GM23338 (cell line): Measurements from ENCODE around the gene NYAP2. TPM values are rescaled to one million over a fixed set of nuclear protein-coding genes. Genes with fewer than 3 reads are reported as not detected.

Source experiments
- ATAC-seq: fragments of 200-7000 bp; cut with Tn5 transposase; 3 replicates; pipeline ENCODE4 v1.9.1; 2020
- DNase-seq: peaks from one replicate; pipeline ENCODE4 v3.0.0-alpha.2; 2015; ENCODE audit warnings: low spot score
- H2AFZ ChIP-seq: fragments of 200-600 bp; sonication (generic); 2 replicates; pipeline ENCODE4 v1.8.0; 2016; ENCODE audit warnings: antibody characterized with exemption, mild to moderate bottlenecking, moderate library complexity
- H3F3A ChIP-seq: fragments of 200-600 bp; sonication (generic); replicated peaks from 2 replicates; pipeline ENCODE4 v1.8.0; 2017; ENCODE audit warnings: antibody characterized with exemption, mixed run types, low read depth
- H3K27ac ChIP-seq: fragments of 200-600 bp; sonication (generic); 2 replicates; pipeline ENCODE4 v1.6.1; 2016; ENCODE audit warnings: low read depth
- H3K27me3 ChIP-seq: fragments of 200-600 bp; sonication (generic); 2 replicates; pipeline ENCODE4 v1.8.0; 2016; ENCODE audit warnings: mild to moderate bottlenecking, mixed run types, moderate library complexity; ENCODE audit not compliant: insufficient read depth
- H3K36me3 ChIP-seq: fragments of 200-600 bp; sonication (generic); 2 replicates; pipeline ENCODE4 v1.8.0; 2016; ENCODE audit warnings: mild to moderate bottlenecking; ENCODE audit not compliant: insufficient read depth
- H3K4me1 ChIP-seq: fragments of 200-600 bp; sonication (generic); 2 replicates; pipeline ENCODE4 v1.8.0; 2016; ENCODE audit warnings: mild to moderate bottlenecking, moderate library complexity; ENCODE audit not compliant: insufficient read depth
- H3K4me2 ChIP-seq: fragments of 200-600 bp; sonication (generic); 2 replicates; pipeline ENCODE4 v1.7.1; 2017; ENCODE audit warnings: mixed run types
- H3K4me3 ChIP-seq: fragments of 200-600 bp; sonication (generic); 2 replicates; pipeline ENCODE4 v1.6.1; 2016; ENCODE audit warnings: mixed run types
- H3K79me2 ChIP-seq: fragments of 200-600 bp; sonication (generic); replicated peaks from 2 replicates; pipeline ENCODE4 v1.8.0; 2017; ENCODE audit warnings: mild to moderate bottlenecking; ENCODE audit not compliant: insufficient read depth
- H3K9me2 ChIP-seq: fragments of 200-600 bp; sonication (generic); 2 replicates; pipeline ENCODE4 v1.8.0; 2017; ENCODE audit not compliant: insufficient read depth
- H4K20me1 ChIP-seq: fragments of 200-600 bp; sonication (generic); replicated peaks from 2 replicates; pipeline ENCODE4 v1.8.0; 2017; ENCODE audit warnings: mild to moderate bottlenecking; ENCODE audit not compliant: insufficient read depth
- H3K27ac Mint-ChIP-seq: 2 replicates; pipeline ENCODE4 v1.8.0; 2020; ENCODE audit warnings: inconsistent platforms, mild to moderate bottlenecking, moderate library complexity, mixed read lengths
- H3K27me3 Mint-ChIP-seq: 3 replicates; pipeline ENCODE4 v1.8.0; 2022; ENCODE audit warnings: low read depth, mild to moderate bottlenecking, moderate library complexity, mixed read lengths, inconsistent platforms; ENCODE audit not compliant: insufficient read depth, poor library complexity
- H3K36me3 Mint-ChIP-seq: 3 replicates; pipeline ENCODE4 v1.8.0; 2021; ENCODE audit warnings: low read depth, mild to moderate bottlenecking, inconsistent platforms, moderate library complexity, mixed read lengths
- H3K4me1 Mint-ChIP-seq: 3 replicates; pipeline ENCODE4 v1.8.0; 2020; ENCODE audit warnings: mild to moderate bottlenecking, inconsistent platforms, mixed read lengths
- H3K4me3 Mint-ChIP-seq: 3 replicates; pipeline ENCODE4 v1.8.0; 2021; ENCODE audit warnings: moderate library complexity, mild to moderate bottlenecking, inconsistent platforms, mixed read lengths
- H3K9me3 Mint-ChIP-seq: 3 replicates; pipeline ENCODE4 v1.8.0; 2020; ENCODE audit warnings: moderate library complexity, mild to moderate bottlenecking, inconsistent platforms, mixed read lengths
- ETS1 ChIP-seq: IDR thresholded peaks from 2 replicates; pipeline ENCODE4 v1.6.1; 2016; ENCODE audit warnings: antibody characterized with exemption
- EZH2 ChIP-seq: fragments of 200-600 bp; sonication (generic); IDR thresholded peaks from one replicate; pipeline ENCODE4 v1.8.0; 2017; ENCODE audit warnings: antibody characterized with exemption, mild to moderate bottlenecking, low read depth; ENCODE audit not compliant: unreplicated experiment
- JUNB ChIP-seq: IDR thresholded peaks from one replicate; pipeline ENCODE4 v1.6.1; 2016; ENCODE audit warnings: antibody characterized with exemption; ENCODE audit not compliant: unreplicated experiment
- NANOG ChIP-seq: IDR thresholded peaks from 2 replicates; pipeline ENCODE4 v1.6.1; 2016; ENCODE audit warnings: antibody characterized with exemption, borderline replicate concordance
- POLR2AphosphoS5 ChIP-seq: IDR thresholded peaks from 2 replicates; pipeline ENCODE4 v1.6.1; 2016; ENCODE audit warnings: antibody characterized with exemption, low read depth
- STAT1 ChIP-seq: IDR thresholded peaks from one replicate; pipeline ENCODE4 v1.6.1; 2016; ENCODE audit warnings: antibody characterized with exemption; ENCODE audit not compliant: unreplicated experiment
- ZNF114 ChIP-seq: fragments of 250-450 bp; sonication (Bioruptor Pico); IDR thresholded peaks from 2 replicates; pipeline ENCODE4 v1.5.0; 2020; ENCODE audit warnings: mild to moderate bottlenecking, moderate library complexity
- ZNF331 ChIP-seq: fragments of 250-450 bp; sonication (Bioruptor Pico); IDR thresholded peaks from 2 replicates; pipeline ENCODE4 v1.5.0; 2020; ENCODE audit warnings: low read depth, mild to moderate bottlenecking, moderate library complexity
- ZNF462 ChIP-seq: fragments of 250-450 bp; sonication (Bioruptor Pico); IDR thresholded peaks from 2 replicates; pipeline ENCODE4 v1.5.0; 2020; ENCODE audit warnings: mild to moderate bottlenecking, moderate library complexity
- polyA plus RNA-seq: library from polyadenylated mRNA; unstranded; fragments of >200 nt; fragmentation: Nextera tagmentation; extraction: Ambion mirVana; gene quantifications from 2 replicates; pipeline ENCODE4 v1.2.1, GENCODE V29; 2016
- total RNA-seq: library from RNA; depleted of rRNA; stranded (reverse); fragments of >200 nt; shearing (Covaris generic); gene quantifications from 2 replicates; pipeline ENCODE4 v1.2.3, GENCODE V29; 2014
- TF ChIP-seq, protein P1 (sequence below): IDR thresholded peaks from one replicate; pipeline ENCODE4 v1.6.1; 2018; ENCODE audit warnings: antibody characterized with exemption; ENCODE audit not compliant: unreplicated experiment

Gene NYAP2
- total and polyA plus RNA-seq, 2 experiments from 2014 or later, result not detected

DNA sequence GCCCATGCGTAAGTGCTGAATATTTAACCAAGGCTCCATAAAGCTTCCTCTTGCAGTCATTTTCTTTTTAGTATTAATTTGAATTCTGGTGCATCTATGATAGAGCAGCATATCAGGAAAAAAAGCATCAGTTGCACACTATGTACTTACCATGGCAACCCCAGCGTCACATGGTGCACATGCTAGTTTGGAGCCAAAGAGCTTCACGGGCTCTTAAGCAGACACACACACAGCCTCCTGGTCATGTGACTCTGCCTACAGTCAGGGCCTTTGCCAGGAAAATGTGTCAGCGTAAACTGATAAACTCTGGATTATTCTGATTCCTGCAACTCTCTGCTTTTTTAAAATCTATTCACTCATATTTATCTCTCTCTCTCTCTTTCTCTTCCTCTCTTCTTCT is 30.2 kb downstream of the NYAP2 start:
- H3K4me1 ChIP-seq, result peaks cover 31% of the 10 kb centered on the region
- no peak for TF ChIP-seq POLR2AphosphoS5
- TF ChIP-seq STAT1, result no peak
- TF ChIP-seq ZNF114, result no peak
- H3K4me2 ChIP-seq, result 0 out of 2 replicates have a peak overlapping the region, but pooled peaks have one; percentile 66
- peaks cover 32% of the 10 kb centered on the region for H3K4me1 Mint-ChIP-seq
- H2AFZ ChIP-seq, result no peak overlapping the region
- no peaks in the 10 kb centered on the region for H3K79me2 ChIP-seq
- H3K9me2 ChIP-seq, result no peaks in the 10 kb centered on the region
- H3K9me3 Mint-ChIP-seq, result no peaks in the 10 kb centered on the region
- H3K27me3 Mint-ChIP-seq, result peaks cover 3% of the 10 kb centered on the region
- no peaks in the 10 kb centered on the region for H3K27me3 ChIP-seq
- no peaks in the 10 kb centered on the region for H3F3A ChIP-seq
- no peak overlapping the region for H3K4me3 ChIP-seq
- H4K20me1 ChIP-seq, result no peaks in the 10 kb centered on the region
- peak; percentile 30 for DNase-seq
- H3K27ac Mint-ChIP-seq, result 0 out of 2 replicates have a peak overlapping the region, but pooled peaks have one; percentile 19
- peak; percentile 71 for ATAC-seq
- no peaks in the 10 kb centered on the region for H3K36me3 Mint-ChIP-seq
- no peaks in the 10 kb centered on the region for H3K36me3 ChIP-seq
- no peak overlapping the region for H3K4me3 Mint-ChIP-seq
- H3K27ac ChIP-seq, result no peak overlapping the region

DNA sequence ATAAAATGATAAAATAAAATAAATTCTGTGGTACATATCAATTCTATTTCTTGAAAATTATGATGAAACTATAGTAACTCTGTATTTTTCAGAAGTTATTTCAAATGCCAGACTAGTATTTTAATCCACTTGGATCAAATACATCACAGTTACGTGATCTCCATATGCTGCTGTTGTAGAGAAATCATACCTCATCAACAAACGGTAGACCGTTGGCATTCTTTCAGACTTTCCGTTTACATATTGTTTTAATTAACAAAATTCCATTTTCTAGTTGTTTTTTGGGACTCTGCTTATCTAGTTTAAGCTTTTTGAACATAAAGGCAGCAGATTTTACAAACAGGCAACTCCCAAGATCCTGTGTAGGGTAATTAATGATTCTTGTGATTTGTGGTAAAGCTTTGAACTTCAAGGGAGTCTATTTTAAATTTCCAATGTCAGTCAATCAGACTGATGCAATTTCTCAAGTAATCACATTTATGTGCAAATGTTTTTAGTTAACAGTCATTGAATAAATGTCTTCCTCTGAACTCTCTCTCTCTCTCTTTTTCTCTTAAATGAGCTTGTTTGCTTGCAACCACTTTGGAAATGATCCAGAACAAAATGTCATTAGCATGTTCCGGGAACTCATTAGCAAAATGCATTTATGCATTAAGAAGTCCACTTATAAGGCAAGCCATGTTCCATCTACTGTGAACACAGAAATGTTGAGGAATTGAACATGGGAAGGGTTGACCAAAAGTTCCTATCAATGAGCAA is 31.8 kb downstream of the NYAP2 start:
- no peak overlapping the region for H3K27ac ChIP-seq
- no peak overlapping the region for H3K4me3 ChIP-seq
- ATAC-seq (no peak), DNase-seq (no peak)
- Mint-ChIP-seq H3K4me3 (no peak overlapping the region), H3K27me3 (peaks cover 3% of the 10 kb centered on the region), H3K4me1 (peaks cover 32% of the 10 kb centered on the region), H3K9me3 (no peaks in the 10 kb centered on the region), H3K27ac (peak overlapping the region; percentile 59; the same call in 1 of the 2 replicates), H3K36me3 (no peaks in the 10 kb centered on the region)
- no peak overlapping the region for H2AFZ ChIP-seq
- no peaks in the 10 kb centered on the region for H3K9me2 ChIP-seq
- peaks cover 31% of the 10 kb centered on the region for H3K4me1 ChIP-seq
- H3K79me2 ChIP-seq, result no peaks in the 10 kb centered on the region
- H4K20me1 ChIP-seq, result no peaks in the 10 kb centered on the region
- H3K27me3 ChIP-seq, result no peaks in the 10 kb centered on the region
- no peaks in the 10 kb centered on the region for H3K36me3 ChIP-seq
- H3F3A ChIP-seq, result no peaks in the 10 kb centered on the region
- H3K4me2 ChIP-seq, result no peak overlapping the region
- no peak for TF ChIP-seq STAT1
- no peak for TF ChIP-seq EZH2
- TF ChIP-seq, protein P1, sequence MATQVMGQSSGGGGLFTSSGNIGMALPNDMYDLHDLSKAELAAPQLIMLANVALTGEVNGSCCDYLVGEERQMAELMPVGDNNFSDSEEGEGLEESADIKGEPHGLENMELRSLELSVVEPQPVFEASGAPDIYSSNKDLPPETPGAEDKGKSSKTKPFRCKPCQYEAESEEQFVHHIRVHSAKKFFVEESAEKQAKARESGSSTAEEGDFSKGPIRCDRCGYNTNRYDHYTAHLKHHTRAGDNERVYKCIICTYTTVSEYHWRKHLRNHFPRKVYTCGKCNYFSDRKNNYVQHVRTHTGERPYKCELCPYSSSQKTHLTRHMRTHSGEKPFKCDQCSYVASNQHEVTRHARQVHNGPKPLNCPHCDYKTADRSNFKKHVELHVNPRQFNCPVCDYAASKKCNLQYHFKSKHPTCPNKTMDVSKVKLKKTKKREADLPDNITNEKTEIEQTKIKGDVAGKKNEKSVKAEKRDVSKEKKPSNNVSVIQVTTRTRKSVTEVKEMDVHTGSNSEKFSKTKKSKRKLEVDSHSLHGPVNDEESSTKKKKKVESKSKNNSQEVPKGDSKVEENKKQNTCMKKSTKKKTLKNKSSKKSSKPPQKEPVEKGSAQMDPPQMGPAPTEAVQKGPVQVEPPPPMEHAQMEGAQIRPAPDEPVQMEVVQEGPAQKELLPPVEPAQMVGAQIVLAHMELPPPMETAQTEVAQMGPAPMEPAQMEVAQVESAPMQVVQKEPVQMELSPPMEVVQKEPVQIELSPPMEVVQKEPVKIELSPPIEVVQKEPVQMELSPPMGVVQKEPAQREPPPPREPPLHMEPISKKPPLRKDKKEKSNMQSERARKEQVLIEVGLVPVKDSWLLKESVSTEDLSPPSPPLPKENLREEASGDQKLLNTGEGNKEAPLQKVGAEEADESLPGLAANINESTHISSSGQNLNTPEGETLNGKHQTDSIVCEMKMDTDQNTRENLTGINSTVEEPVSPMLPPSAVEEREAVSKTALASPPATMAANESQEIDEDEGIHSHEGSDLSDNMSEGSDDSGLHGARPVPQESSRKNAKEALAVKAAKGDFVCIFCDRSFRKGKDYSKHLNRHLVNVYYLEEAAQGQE, result no peak
- no peak for TF ChIP-seq ZNF114
- no peak for TF ChIP-seq ZNF462 (CRISPR knock-in tag)
- no peak for TF ChIP-seq NANOG
- TF ChIP-seq POLR2AphosphoS5, result no peak
- TF ChIP-seq ETS1, result no peak
- no peak for TF ChIP-seq ZNF331 (CRISPR knock-in tag)
- TF ChIP-seq JUNB, result no peak
